Measurements from ENCODE around the gene FBXL20. TPM values are rescaled to one million over a fixed set of nuclear protein-coding genes. Genes with fewer than 3 reads are reported as not detected.

FBXL20 gene
- total and polyA plus RNA-seq, 2 donors (not counting 3 experiments of a cell fraction or from before 2014, with no cell fraction given), result 4.6 to 18.0 TPM

DNA sequence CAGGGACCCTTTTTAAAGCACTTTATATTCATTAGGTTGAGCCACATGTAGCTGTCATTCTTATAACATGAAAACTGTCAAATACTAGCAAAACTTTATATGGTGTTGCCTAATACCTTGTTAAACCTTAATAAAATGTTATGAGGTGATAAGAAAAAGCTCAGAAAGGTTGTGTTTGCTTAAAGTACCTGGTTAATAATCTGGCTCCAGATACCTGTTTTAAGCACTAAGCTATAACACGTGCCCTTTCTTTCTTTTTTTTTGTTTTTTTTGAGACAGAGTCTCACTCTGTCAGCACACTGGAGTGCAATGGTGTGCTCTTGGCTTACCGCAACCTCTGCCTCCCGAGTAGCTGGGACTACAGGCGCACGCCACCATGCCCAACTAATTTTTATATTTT, 116.7 kb downstream of the FBXL20 start:
- Histone ChIP-seq H3K79me2 (ENCODE audit: control insufficient read depth, insufficient read depth, low read length) (no peaks in the 10 kb centered on the region), H2AFZ (ENCODE audit: low read depth, low read length) (no peak overlapping the region), H3K27me3 (ENCODE audit: control insufficient read depth in 2 of 2, insufficient read depth in 2 of 2, low read length in 2 of 2) (no peaks in the 10 kb centered on the region), H3K4me1 (ENCODE audit: control insufficient read depth, extremely low read depth, insufficient read depth, low read length) (peaks cover 8% of the 10 kb centered on the region), H3K27ac (ENCODE audit: insufficient read depth, low read depth, low read length) (no peak overlapping the region), H3K4me3 (replicated peaks in 1 of 3; ENCODE audit: insufficient read depth in 1 of 3, low read depth in 1 of 3, low read length in 3 of 3) (no peak overlapping the region), H4K20me1 (replicated peaks; ENCODE audit: control insufficient read depth, extremely low read depth, insufficient read depth, low read length) (no peaks in the 10 kb centered on the region), H3K4me2 (ENCODE audit: insufficient read depth, low read length) (no peak overlapping the region), H3K36me3 (ENCODE audit: control insufficient read depth in 2 of 2, extremely low read depth in 1 of 2, insufficient read depth in 2 of 2, low read length in 2 of 2) (no peaks in the 10 kb centered on the region), H3K9ac (replicated peaks; ENCODE audit: extremely low read depth, insufficient read depth, low read length) (no peak overlapping the region), H3K9me3 (replicated peaks; ENCODE audit: control insufficient read depth, insufficient read depth, low read length) (no peaks in the 10 kb centered on the region), H3K9me1 (replicated peaks; ENCODE audit: control insufficient read depth, extremely low read depth, insufficient read depth, low read length) (no peaks in the 10 kb centered on the region)
- ChIA-PET POLR2A (no interaction called here), CTCF (interaction anchor here (1.0 kb wide), 1 partner anchor 36 kb away, joined by 3 read pairs; no protein-coding TSS in a partner anchor)
- dilution Hi-C loops (cut with MboI; ENCODE audit: extremely low pct_ligation_motif_present, low sequenced_read_pairs), result no loop called here
- no peak for FAIRE-seq
- TF ChIP-seq EZH2 (IDR thresholded peaks at IDR 0.05; ENCODE audit: borderline replicate concordance, low read depth, low read length, severe bottlenecking) (no peak), FOS (IDR thresholded peaks at IDR 0.05; ENCODE audit: borderline replicate concordance, insufficient read depth, low read length) (no peak), JUN (IDR thresholded peaks at IDR 0.05; ENCODE audit: borderline replicate concordance, insufficient read depth, insufficient read length, low read depth) (no peak), CTCF (IDR thresholded peaks at IDR 0.05; ENCODE audit: extremely low read depth in 1 of 2, insufficient read depth in 1 of 2, low read depth in 1 of 2, low read length in 2 of 2) (no peak), POLR2A (IDR thresholded peaks at IDR 0.05; ENCODE audit: low read depth, low read length) (no peak), POLR2AphosphoS5 (IDR thresholded peaks at IDR 0.05; ENCODE audit: insufficient read depth, low read depth, low read length) (no peak), MYC (IDR thresholded peaks at IDR 0.05; ENCODE audit: low read depth, low read length) (no peak), GATA2 (IDR thresholded peaks at IDR 0.05; ENCODE audit: insufficient read depth, insufficient read length, low read depth, low read length) (no peak)
- TF ChIP-seq, protein P1, sequence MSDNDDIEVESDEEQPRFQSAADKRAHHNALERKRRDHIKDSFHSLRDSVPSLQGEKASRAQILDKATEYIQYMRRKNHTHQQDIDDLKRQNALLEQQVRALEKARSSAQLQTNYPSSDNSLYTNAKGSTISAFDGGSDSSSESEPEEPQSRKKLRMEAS (IDR thresholded peaks at IDR 0.05; ENCODE audit: insufficient read depth, insufficient read length), result no peak
- DNase-seq (ENCODE audit: low read depth, low spot score), result no peak
- no TSS peak for BruUV-seq (replicated peaks)
- intact Hi-C loops (cut with micrococcal nuclease), result no loop called here

All from endothelial cell of umbilical vein (primary cell).